UCSD-AML1 (cell line): ENCODE results near the gene CISD2.
"Not testable (repeated sequence)": the region's sequence is repeated elsewhere in the genome, so short reads cannot be mapped to it uniquely, and the experiment has no call there.

Experiments used
- DNase-seq: peaks from one replicate; lab custom pipeline; 2025; ENCODE audit not compliant: unreplicated experiment; lab: John Stamatoyannopoulos, UW

CISD2 gene

GRCh38 chr4:102901804-102902203 lies 33.0 kb downstream of the CISD2 start:
- DNase-seq = no peak

GRCh38 chr4:102918859-102919258 lies 50.1 kb downstream of the CISD2 start:
- DNase-seq = no peak

GRCh38 chr4:102919697-102920096 lies 50.9 kb downstream of the CISD2 start:
- DNase-seq = not testable (repeated sequence)

- no peak for DNase-seq
Measured at GRCh38 chr4:102935716-102936115, 66.9 kb downstream of the CISD2 start.

- DNase-seq = not testable (repeated sequence)
Measured at GRCh38 chr4:102938063-102938462, 69.3 kb downstream of the CISD2 start.
